CD4-positive, alpha-beta T cell treated with Interleukin-17A for 4 hours (primary cell): Measurements from ENCODE around the gene KNOP1.
A peak's percentile ranks its signal among the peaks of the same experiment; 100 is the strongest.

Experiments used
- DNase-seq: peaks from one replicate; pipeline ENCODE4 v3.0.0-alpha.2; 2020; ENCODE audit warnings: mixed read lengths

Gene KNOP1

GRCh38 chr16:19717741-19718623 lies at the start of gene KNOP1, which contains the start of gene IQCK:
Gene KNOP1, minus strand, starts transcription at chr16:19718227. Its CDS starts 3,192 bp downstream, at chr16:19715035.
Gene IQCK, plus strand, starts transcription at chr16:19718271. Its CDS starts 36 bp downstream, at chr16:19718307.
- DNase-seq, result peak; percentile 89

GRCh38 chr16:19767497-19767896 lies 49.5 kb upstream of the KNOP1 start:
- no peak for DNase-seq

GRCh38 chr16:19766988-19767387 lies 49.0 kb upstream of the KNOP1 start:
- DNase-seq, result no peak

GRCh38 chr16:19766554-19766884 lies 48.5 kb upstream of the KNOP1 start:
- no peak for DNase-seq

- no peak for DNase-seq
These were observed 48.0 kb upstream of the KNOP1 start for GRCh38 chr16:19765860-19766553.

GRCh38 chr16:19760356-19761060 lies 42.5 kb upstream of the KNOP1 start:
- DNase-seq, result no peak

- no peak for DNase-seq
These were observed 40.0 kb upstream of the KNOP1 start for GRCh38 chr16:19757762-19758595.

GRCh38 chr16:19757026-19757425 lies 39.0 kb upstream of the KNOP1 start:
- DNase-seq, result no peak

GRCh38 chr16:19755268-19755667 lies 37.2 kb upstream of the KNOP1 start:
- DNase-seq, result no peak

- no peak for DNase-seq
These were observed 36.6 kb upstream of the KNOP1 start for GRCh38 chr16:19754644-19755036.

GRCh38 chr16:19753815-19754643 lies 36.0 kb upstream of the KNOP1 start:
- no peak for DNase-seq

- DNase-seq, result no peak
These were observed 33.7 kb upstream of the KNOP1 start for GRCh38 chr16:19751478-19752385.

- no peak for DNase-seq
These were observed 31.6 kb upstream of the KNOP1 start for GRCh38 chr16:19749571-19750080.

- DNase-seq, result no peak
These were observed 30.6 kb upstream of the KNOP1 start for GRCh38 chr16:19748389-19749168.

- no peak for DNase-seq
These were observed 28.5 kb upstream of the KNOP1 start for GRCh38 chr16:19746561-19746960.

GRCh38 chr16:19745286-19746010 lies 27.4 kb upstream of the KNOP1 start:
- DNase-seq, result no peak

GRCh38 chr16:19744670-19745069 lies 26.6 kb upstream of the KNOP1 start:
- DNase-seq, result no peak

- no peak for DNase-seq
These were observed 25.8 kb upstream of the KNOP1 start for GRCh38 chr16:19743816-19744159.

- DNase-seq, result no peak
These were observed 23.3 kb upstream of the KNOP1 start for GRCh38 chr16:19741354-19741753.
